GM23248 (cell line): ENCODE measurements around the gene KBTBD8. TPM values are rescaled to one million over a fixed set of nuclear protein-coding genes. Genes with fewer than 3 reads are reported as not detected.

Experiments used
- DNase-seq: peaks from one replicate; pipeline ENCODE4 v3.0.0-alpha.2; 2015
- H2AFZ ChIP-seq: fragments of 200-600 bp; sonication (generic); 2 replicates; pipeline ENCODE4 v1.6.1; 2016; ENCODE audit warnings: antibody characterized with exemption
- H3F3A ChIP-seq: fragments of 200-600 bp; sonication (generic); 2 replicates; pipeline ENCODE4 v1.6.1; 2016; ENCODE audit warnings: mild to moderate bottlenecking, antibody characterized with exemption, mixed run types; ENCODE audit not compliant: insufficient read depth
- H3K27ac ChIP-seq: fragments of 200-600 bp; sonication (generic); 2 replicates; pipeline ENCODE4 v1.5.1; 2016; ENCODE audit warnings: mild to moderate bottlenecking
- H3K27me3 ChIP-seq: fragments of 200-600 bp; sonication (generic); replicated peaks from 2 replicates; pipeline ENCODE4 v1.6.1; 2016; ENCODE audit warnings: mild to moderate bottlenecking; ENCODE audit not compliant: insufficient read depth
- H3K36me3 ChIP-seq: fragments of 200-600 bp; sonication (generic); 2 replicates; pipeline ENCODE4 v1.6.1; 2016; ENCODE audit warnings: low read depth, mild to moderate bottlenecking
- H3K4me1 ChIP-seq: fragments of 200-600 bp; sonication (generic); 2 replicates; pipeline ENCODE4 v1.6.1; 2016; ENCODE audit warnings: mild to moderate bottlenecking; ENCODE audit not compliant: insufficient read depth
- H3K4me2 ChIP-seq: fragments of 200-600 bp; sonication (generic); one replicate; pipeline ENCODE4 v1.6.1; 2016; ENCODE audit warnings: mild to moderate bottlenecking; ENCODE audit not compliant: unreplicated experiment
- H3K4me3 ChIP-seq: fragments of 200-600 bp; sonication (generic); 2 replicates; pipeline ENCODE4 v1.5.1; 2016; ENCODE audit warnings: mild to moderate bottlenecking
- H3K79me2 ChIP-seq: fragments of 200-600 bp; sonication (generic); 2 replicates; pipeline ENCODE4 v1.6.1; 2016; ENCODE audit warnings: mild to moderate bottlenecking; ENCODE audit not compliant: insufficient read depth
- H3K9ac ChIP-seq: fragments of 200-600 bp; sonication (generic); 2 replicates; pipeline ENCODE4 v1.6.1; 2016; ENCODE audit warnings: mild to moderate bottlenecking
- H3K9me2 ChIP-seq: fragments of 200-600 bp; sonication (generic); 2 replicates; pipeline ENCODE4 v1.6.1; 2016; ENCODE audit warnings: mixed run types, mild to moderate bottlenecking, moderate library complexity; ENCODE audit not compliant: insufficient read depth
- H3K9me3 ChIP-seq: fragments of 200-600 bp; sonication (generic); one replicate; pipeline ENCODE4 v1.6.1; 2017; ENCODE audit warnings: low read depth
- H4K20me1 ChIP-seq: fragments of 200-600 bp; sonication (generic); 2 replicates; pipeline ENCODE4 v1.6.0; 2016; ENCODE audit not compliant: insufficient read depth
- EZH2 ChIP-seq: fragments of 200-600 bp; sonication (generic); IDR thresholded peaks from 2 replicates; pipeline ENCODE4 v1.6.1; 2018; ENCODE audit warnings: antibody characterized with exemption, mild to moderate bottlenecking; ENCODE audit not compliant: insufficient read depth, poor library complexity, severe bottlenecking
- EZH2phosphoT487 ChIP-seq: fragments of 200-600 bp; sonication (generic); IDR thresholded peaks from 2 replicates; pipeline ENCODE4 v1.6.1; 2018; ENCODE audit warnings: antibody characterized with exemption, moderate library complexity, mild to moderate bottlenecking, low read depth; ENCODE audit not compliant: insufficient read depth
- WGBS, 2 experiments: methylation state at CpG; one replicate each; pipeline ENCODE4 v1.1.6; 2015 to 2017; ENCODE audit warnings: low lambda C conversion rate in 2 of 2, low coverage in 1 of 2; ENCODE audit errors: missing lambda C conversion rate in 2 of 2; 5-methylcytosine and 5-hydroxymethylcytosine counted together
- in situ Hi-C: fragments of 300-500 bp; cut with MboI; formaldehyde crosslinking; loops from 2 replicates; pipeline ENCODE4 v1.15.0; 2020
- polyA plus RNA-seq: library from polyadenylated mRNA; unstranded; fragments of >200 nt; fragmentation: Nextera tagmentation; extraction: Ambion mirVana; gene quantifications from 2 replicates; pipeline ENCODE4 v1.2.1, GENCODE V29; 2016
- total RNA-seq: library from RNA; depleted of rRNA; stranded (reverse); fragments of >200 nt; shearing (Covaris generic); gene quantifications from 2 replicates; pipeline ENCODE4 v1.2.3, GENCODE V29; 2014

KBTBD8 gene
- total and polyA plus RNA-seq, 2 experiments from 2014 or later: 0.26 to 0.86 TPM

GRCh38 chr3:66989860-66990696 is 8.0 kb upstream of the KBTBD8 start:
- H3K27ac ChIP-seq: no peak overlapping the region
- in situ Hi-C loops: no loop called here
- no peaks in the 10 kb centered on the region for H3K79me2 ChIP-seq
- no peaks in the 10 kb centered on the region for H4K20me1 ChIP-seq
- no peaks in the 10 kb centered on the region for H3K36me3 ChIP-seq
- peak overlapping the region; percentile 61 for H3K4me3 ChIP-seq
- peak overlapping the region; percentile 23 for H3K4me2 ChIP-seq
- no peaks in the 10 kb centered on the region for H3K4me1 ChIP-seq
- whole genome bisulfite sequencing, 2 experiments: 51 to 52% methylated on average over 7 of the region's 7 CpGs
- DNase-seq: peak; percentile 49
- TF ChIP-seq EZH2: no peak
- TF ChIP-seq EZH2phosphoT487: no peak
- H3K9ac ChIP-seq: no peak overlapping the region
- H3F3A ChIP-seq: no peaks in the 10 kb centered on the region
- H2AFZ ChIP-seq: peak overlapping the region; percentile 75
- H3K27me3 ChIP-seq: peaks cover 5% of the 10 kb centered on the region; the same call in 1 of the 2 replicates
- H3K9me3 ChIP-seq: no peaks in the 10 kb centered on the region
- H3K9me2 ChIP-seq: no peaks in the 10 kb centered on the region

- Histone ChIP-seq H4K20me1 (no peaks in the 10 kb centered on the region), H3K9me3 (no peaks in the 10 kb centered on the region), H3K9ac (no peak overlapping the region), H3K4me2 (peak overlapping the region; percentile 0), H3K79me2 (no peaks in the 10 kb centered on the region), H3K27me3 (peaks cover 5% of the 10 kb centered on the region; the same call in 1 of the 2 replicates), H3K4me1 (no peaks in the 10 kb centered on the region), H3K36me3 (no peaks in the 10 kb centered on the region), H3F3A (no peaks in the 10 kb centered on the region), H3K27ac (no peak overlapping the region), H3K9me2 (no peaks in the 10 kb centered on the region), H2AFZ (0 out of 2 replicates have a peak overlapping the region, but pooled peaks have one; percentile 15), H3K4me3 (no peak overlapping the region)
- in situ Hi-C loops: no loop called here
- WGBS, 2 experiments: 46 to 50% methylated on average over 1 of the region's 1 CpG
- TF ChIP-seq EZH2 (no peak), EZH2phosphoT487 (no peak)
- DNase-seq: peak; percentile 69
Observed at GRCh38 chr3:66991459-66991858, 6.6 kb upstream of the KBTBD8 start.

GRCh38 chr3:66993082-66993481 is 5.0 kb upstream of the KBTBD8 start:
- H3K27ac ChIP-seq: no peak overlapping the region
- 46 to 52% methylated on average over 3 of the region's 3 CpGs for WGBS, 2 experiments
- peaks cover 5% of the 10 kb centered on the region; the same call in 1 of the 2 replicates for H3K27me3 ChIP-seq
- no peak overlapping the region for H3K9ac ChIP-seq
- H3K79me2 ChIP-seq: no peaks in the 10 kb centered on the region
- no peaks in the 10 kb centered on the region for H4K20me1 ChIP-seq
- no peaks in the 10 kb centered on the region for H3K4me1 ChIP-seq
- no peak overlapping the region for H2AFZ ChIP-seq
- H3K4me3 ChIP-seq: no peak overlapping the region
- in situ Hi-C loops: no loop called here
- no peaks in the 10 kb centered on the region for H3K36me3 ChIP-seq
- H3F3A ChIP-seq: no peaks in the 10 kb centered on the region
- no peak overlapping the region for H3K4me2 ChIP-seq
- DNase-seq: no peak
- no peak for TF ChIP-seq EZH2phosphoT487
- TF ChIP-seq EZH2: no peak
- H3K9me2 ChIP-seq: no peaks in the 10 kb centered on the region
- H3K9me3 ChIP-seq: no peaks in the 10 kb centered on the region

- DNase-seq: no peak
- WGBS, 2 experiments: 13 to 19% methylated on average over 1 of the region's 1 CpG
- in situ Hi-C loops: no loop called here
Observed at GRCh38 chr3:66994588-66994987, 3.5 kb upstream of the KBTBD8 start.

More at GRCh38 chr3:66994588-66994987, 3.5 kb upstream of the KBTBD8 start:
- H3K27me3 ChIP-seq: peaks cover 5% of the 10 kb centered on the region; the same call in 1 of the 2 replicates
- H3K4me3 ChIP-seq: no peak overlapping the region
- no peak overlapping the region for H2AFZ ChIP-seq
- H3K4me2 ChIP-seq: no peak overlapping the region
- no peaks in the 10 kb centered on the region for H3K9me2 ChIP-seq
- H3K9ac ChIP-seq: no peak overlapping the region
- H3K9me3 ChIP-seq: no peaks in the 10 kb centered on the region
- H3K4me1 ChIP-seq: peaks cover under 1% of the 10 kb centered on the region; the same call in 1 of the 2 replicates
- H3K36me3 ChIP-seq: no peaks in the 10 kb centered on the region
- no peaks in the 10 kb centered on the region for H3F3A ChIP-seq
- no peak overlapping the region for H3K27ac ChIP-seq
- TF ChIP-seq EZH2phosphoT487: no peak
- H3K79me2 ChIP-seq: no peaks in the 10 kb centered on the region
- H4K20me1 ChIP-seq: no peaks in the 10 kb centered on the region
